ENCODE results near the gene EEFSEC. TPM values are rescaled to one million over a fixed set of nuclear protein-coding genes. Genes with fewer than 3 reads are reported as not detected.

EEFSEC gene
- polyA plus RNA-seq, 1 donor (not counting 4 experiments of a cell fraction or from before 2014, with no cell fraction given): 8.7 TPM

- H4K20me1 ChIP-seq (ENCODE audit: control insufficient read depth, extremely low read depth, insufficient read depth, low read length): peaks cover 2% of the 10 kb centered on the region
- no peak overlapping the region for H3K4me3 ChIP-seq (ENCODE audit: control insufficient read depth in 2 of 3, extremely low read depth in 1 of 3, insufficient read depth in 2 of 3, low read depth in 1 of 3, low read length in 3 of 3)
- H3K27ac ChIP-seq (ENCODE audit: control insufficient read depth, insufficient read depth, low read length): no peak overlapping the region
- H3K27me3 ChIP-seq (ENCODE audit: control insufficient read depth, extremely low read depth, insufficient read depth, low read length): no peaks in the 10 kb centered on the region
- dilution Hi-C loops (cut with MboI; ENCODE audit: extremely low pct_ligation_motif_present, low sequenced_read_pairs): no loop called here
- no peak overlapping the region for H2AFZ ChIP-seq (ENCODE audit: control insufficient read depth, low read length)
- H3K4me2 ChIP-seq (ENCODE audit: control insufficient read depth, extremely low read depth, insufficient read depth, low read depth, low read length): no peak overlapping the region
- H3K9me3 ChIP-seq (ENCODE audit: control insufficient read depth, low read depth, low read length): no peaks in the 10 kb centered on the region
- H3K4me1 ChIP-seq (ENCODE audit: control insufficient read depth, extremely low read depth, insufficient read depth, low read length): no peaks in the 10 kb centered on the region
- FAIRE-seq (no peak), DNase-seq (ENCODE audit: low read depth, low spot score) (no peak)
- no peaks in the 10 kb centered on the region for H3K79me2 ChIP-seq (ENCODE audit: control insufficient read depth, insufficient read depth, low read length)
- no peaks in the 10 kb centered on the region for H3K9me1 ChIP-seq (ENCODE audit: control insufficient read depth, extremely low read depth, insufficient read depth, low read length)
- no peak overlapping the region for H3K9ac ChIP-seq (ENCODE audit: control insufficient read depth, extremely low read depth, insufficient read depth, low read length)
- no peak for TF ChIP-seq CTCF (optimal IDR thresholded peaks at IDR 0.05 in 1 of 3, IDR thresholded peaks at IDR 0.05 in 1 of 3, conservative IDR thresholded peaks at IDR 0.05 in 1 of 3; ENCODE audit: extremely low read depth in 1 of 3, insufficient read depth in 2 of 3, low read length in 3 of 3)
- TF ChIP-seq EZH2 (IDR thresholded peaks at IDR 0.05; ENCODE audit: low read length): no peak
- H3K36me3 ChIP-seq (ENCODE audit: control insufficient read depth in 2 of 2, extremely low read depth in 1 of 2, insufficient read depth in 2 of 2, low read length in 2 of 2): no peaks in the 10 kb centered on the region
Measured at GRCh38 chr3:128254066-128254590, 100.8 kb downstream of the EEFSEC start.

- H3K9ac ChIP-seq (ENCODE audit: control insufficient read depth, extremely low read depth, insufficient read depth, low read length): no peak overlapping the region
- H3K4me2 ChIP-seq (ENCODE audit: control insufficient read depth, extremely low read depth, insufficient read depth, low read depth, low read length): no peak overlapping the region
- no peak overlapping the region for H3K4me3 ChIP-seq (ENCODE audit: control insufficient read depth in 2 of 3, extremely low read depth in 1 of 3, insufficient read depth in 2 of 3, low read depth in 1 of 3, low read length in 3 of 3)
- H2AFZ ChIP-seq (ENCODE audit: control insufficient read depth, low read length): no peak overlapping the region
- TF ChIP-seq CTCF (optimal IDR thresholded peaks at IDR 0.05 in 1 of 3, IDR thresholded peaks at IDR 0.05 in 1 of 3, conservative IDR thresholded peaks at IDR 0.05 in 1 of 3; ENCODE audit: extremely low read depth in 1 of 3, insufficient read depth in 2 of 3, low read length in 3 of 3) (no peak), EZH2 (IDR thresholded peaks at IDR 0.05; ENCODE audit: low read length) (no peak)
- FAIRE-seq: no peak
- H4K20me1 ChIP-seq (ENCODE audit: control insufficient read depth, extremely low read depth, insufficient read depth, low read length): peaks cover 2% of the 10 kb centered on the region
- no peaks in the 10 kb centered on the region for H3K9me3 ChIP-seq (ENCODE audit: control insufficient read depth, low read depth, low read length)
- H3K27me3 ChIP-seq (ENCODE audit: control insufficient read depth, extremely low read depth, insufficient read depth, low read length): no peaks in the 10 kb centered on the region
- no peak for DNase-seq (ENCODE audit: low read depth, low spot score)
- no peaks in the 10 kb centered on the region for H3K4me1 ChIP-seq (ENCODE audit: control insufficient read depth, extremely low read depth, insufficient read depth, low read length)
- H3K9me1 ChIP-seq (ENCODE audit: control insufficient read depth, extremely low read depth, insufficient read depth, low read length): no peaks in the 10 kb centered on the region
- no peak overlapping the region for H3K27ac ChIP-seq (ENCODE audit: control insufficient read depth, insufficient read depth, low read length)
- H3K79me2 ChIP-seq (ENCODE audit: control insufficient read depth, insufficient read depth, low read length): no peaks in the 10 kb centered on the region
- dilution Hi-C loops (cut with MboI; ENCODE audit: extremely low pct_ligation_motif_present, low sequenced_read_pairs): no loop called here
- H3K36me3 ChIP-seq (ENCODE audit: control insufficient read depth in 2 of 2, extremely low read depth in 1 of 2, insufficient read depth in 2 of 2, low read length in 2 of 2): no peaks in the 10 kb centered on the region
Measured at GRCh38 chr3:128254967-128255366, 101.7 kb downstream of the EEFSEC start.
